KOPT-K1 (cell line): Measurements from ENCODE around the gene CDCA4.

Experiments used
- H3K27ac ChIP-seq: fragments of 200-600 bp; sonication (generic); 2 replicates; pipeline ENCODE4 v1.5.1; 2016; ENCODE audit warnings: antibody characterized with exemption, mild to moderate bottlenecking, low read depth, low read length; ENCODE audit not compliant: poor library complexity, severe bottlenecking
- H3K36me3 ChIP-seq: fragments of 200-600 bp; sonication (generic); 2 replicates; pipeline ENCODE4 v1.5.1; 2017; ENCODE audit warnings: antibody characterized with exemption, mild to moderate bottlenecking, low read length, moderate library complexity; ENCODE audit not compliant: insufficient read depth
- H3K9me3 ChIP-seq: fragments of 200-600 bp; sonication (generic); 2 replicates; pipeline ENCODE4 v1.5.1; 2017; ENCODE audit warnings: antibody characterized with exemption, low read length, mild to moderate bottlenecking; ENCODE audit not compliant: insufficient read depth, poor library complexity, severe bottlenecking

Gene CDCA4

DNA sequence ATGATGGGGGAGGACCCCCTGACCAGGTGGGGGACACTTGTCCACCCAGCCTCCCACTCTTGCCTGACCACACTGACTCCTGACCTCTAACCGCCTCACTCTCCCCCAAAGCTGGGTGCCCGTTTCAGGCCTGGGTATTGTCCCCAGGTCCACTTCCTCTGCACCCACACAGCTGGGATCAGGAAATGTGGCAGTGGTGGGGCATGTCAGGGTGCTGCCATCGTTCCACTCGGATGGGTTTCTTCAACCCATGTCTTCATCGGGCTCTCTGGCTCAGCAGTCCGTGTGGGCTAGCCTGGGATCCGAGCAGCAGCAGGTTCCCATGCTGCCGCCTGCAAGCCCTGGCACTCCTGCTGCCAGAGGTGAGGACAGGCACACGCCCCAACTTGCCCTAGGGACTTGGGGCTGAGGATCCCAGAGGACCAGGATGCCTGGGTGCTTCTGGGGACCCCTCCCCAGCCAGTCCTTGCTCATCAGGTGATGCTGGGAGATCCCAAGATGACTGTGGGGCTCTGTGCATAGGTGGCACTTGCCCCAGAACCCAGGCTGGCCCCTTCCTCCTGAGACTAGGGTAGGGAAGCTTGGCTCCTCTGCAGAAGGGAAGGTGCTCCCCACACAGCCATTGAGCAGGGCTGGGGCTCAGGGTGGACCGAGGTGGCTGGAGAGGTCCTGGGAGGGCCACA, 38.2 kb downstream of the CDCA4 start:
- Histone ChIP-seq H3K36me3 (no peaks in the 10 kb centered on the region), H3K27ac (no peak overlapping the region), H3K9me3 (no peaks in the 10 kb centered on the region)

- Histone ChIP-seq H3K36me3 (no peaks in the 10 kb centered on the region), H3K27ac (no peak overlapping the region), H3K9me3 (no peaks in the 10 kb centered on the region)
Measured at GRCh38 chr14:104981699-104982541, 39.0 kb downstream of the CDCA4 start.

DNA sequence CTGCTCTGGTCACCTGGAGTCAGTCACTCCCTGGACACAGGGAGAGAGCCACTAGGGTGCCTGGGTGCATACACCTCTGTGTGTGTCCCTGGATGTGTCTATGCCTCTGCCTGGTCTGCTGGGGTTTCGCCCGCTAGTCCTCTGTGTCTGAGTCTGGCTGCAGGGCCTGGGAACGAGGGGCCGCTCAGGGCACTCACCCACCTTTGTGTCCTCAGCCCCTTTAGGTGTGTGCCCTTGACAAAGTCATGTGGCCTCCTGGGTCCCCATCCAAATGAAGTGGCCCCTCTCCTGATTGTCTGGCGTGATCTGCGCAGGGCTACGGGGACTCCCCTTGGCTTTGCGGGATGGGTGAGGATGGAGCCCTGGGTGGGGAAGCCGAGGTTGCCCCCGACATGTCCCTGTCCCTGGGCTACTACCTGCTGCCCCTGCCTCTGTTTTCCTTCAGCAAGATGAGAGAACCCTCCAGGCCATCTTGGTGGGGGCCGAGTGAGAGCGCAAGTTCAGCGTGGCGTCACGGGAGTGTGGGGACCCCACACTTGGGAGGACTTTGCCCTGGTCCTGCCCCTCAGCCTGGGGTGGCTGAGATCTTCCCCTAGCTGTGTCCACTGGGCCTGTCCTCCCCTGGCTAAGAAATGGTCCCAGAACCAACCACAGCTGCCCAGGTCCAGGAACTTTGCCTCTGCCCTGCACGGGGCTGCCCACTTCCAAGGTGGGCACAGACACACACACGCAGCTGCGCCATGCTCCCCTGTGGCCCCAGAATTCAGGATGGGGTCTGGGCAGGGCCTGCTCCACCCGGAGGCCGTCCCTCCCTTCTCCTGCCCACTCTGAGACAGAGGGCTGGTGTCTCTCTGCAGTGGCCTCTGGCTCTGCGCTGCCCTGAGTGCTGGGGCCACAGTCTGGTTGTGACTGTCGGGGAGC, 40.0 kb downstream of the CDCA4 start:
- H3K36me3 ChIP-seq: no peaks in the 10 kb centered on the region
- no peak overlapping the region for H3K27ac ChIP-seq
- no peaks in the 10 kb centered on the region for H3K9me3 ChIP-seq

- H3K9me3 ChIP-seq: no peaks in the 10 kb centered on the region
- no peak overlapping the region for H3K27ac ChIP-seq
Measured at GRCh38 chr14:104979758-104980610, 40.9 kb downstream of the CDCA4 start.

GRCh38 chr14:104978746-104979691, 41.9 kb downstream of the CDCA4 start:
- H3K36me3 ChIP-seq: no peaks in the 10 kb centered on the region
- no peaks in the 10 kb centered on the region for H3K9me3 ChIP-seq
- no peak overlapping the region for H3K27ac ChIP-seq

More at GRCh38 chr14:104979758-104980610, 40.9 kb downstream of the CDCA4 start:
- H3K36me3 ChIP-seq: no peaks in the 10 kb centered on the region

- H3K9me3 ChIP-seq: no peaks in the 10 kb centered on the region
- no peaks in the 10 kb centered on the region for H3K36me3 ChIP-seq
- H3K27ac ChIP-seq: no peak within 1 kb of the TSS
Measured at GRCh38 chr14:104977681-104978653, 42.9 kb downstream of the CDCA4 start, which contains the start of gene AHNAK2. Gene AHNAK2 (minus strand): TSS chr14:104978374. CDS start chr14:104978237, 137 bp downstream.

- Histone ChIP-seq H3K36me3 (no peaks in the 10 kb centered on the region), H3K9me3 (no peaks in the 10 kb centered on the region), H3K27ac (no peak overlapping the region)
Measured at GRCh38 chr14:104977008-104977680, 43.7 kb downstream of the CDCA4 start.

- no peak overlapping the region for H3K27ac ChIP-seq
- H3K9me3 ChIP-seq: no peaks in the 10 kb centered on the region
- H3K36me3 ChIP-seq: no peaks in the 10 kb centered on the region
Measured at GRCh38 chr14:104976198-104977007, 44.5 kb downstream of the CDCA4 start.

GRCh38 chr14:104975481-104976197, 45.2 kb downstream of the CDCA4 start:
- Histone ChIP-seq H3K9me3 (no peaks in the 10 kb centered on the region), H3K36me3 (no peaks in the 10 kb centered on the region), H3K27ac (no peak overlapping the region)

DNA sequence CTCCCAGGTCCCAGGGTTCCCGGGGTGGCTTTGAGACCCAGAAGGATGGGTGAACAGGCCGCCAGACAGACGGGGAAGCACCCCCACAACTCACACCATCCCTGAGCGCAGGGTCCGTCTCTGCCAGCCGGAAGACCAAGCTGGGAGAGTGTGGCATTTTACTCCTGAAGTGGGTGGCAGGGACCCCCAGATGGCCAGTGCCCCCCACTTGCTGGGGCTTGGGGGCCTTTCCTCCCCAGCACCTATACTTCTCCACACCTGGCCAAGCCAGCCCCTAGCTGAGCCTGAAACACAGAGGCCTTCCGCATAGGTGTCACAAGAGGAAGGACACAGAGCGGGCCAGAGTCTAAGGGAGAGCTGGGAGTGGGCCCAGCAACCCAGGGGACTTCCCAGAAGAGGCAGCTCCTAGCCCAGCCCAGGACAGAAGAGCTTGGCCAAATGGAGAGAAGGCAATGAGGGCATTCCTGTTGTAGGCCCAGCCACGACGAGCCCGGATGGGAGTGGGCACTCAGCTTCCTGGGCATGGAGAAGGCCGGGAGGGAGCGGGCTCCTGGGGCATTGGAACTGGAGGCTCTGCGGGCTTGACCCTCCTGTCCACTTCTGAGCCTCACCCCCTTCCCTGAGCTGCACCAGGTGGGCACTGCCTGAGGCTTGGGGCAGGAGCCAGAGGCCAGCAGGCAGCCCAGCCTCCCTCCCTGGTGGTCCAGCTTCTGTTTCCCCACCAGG, 46.1 kb downstream of the CDCA4 start:
- no peak overlapping the region for H3K27ac ChIP-seq
- H3K36me3 ChIP-seq: no peaks in the 10 kb centered on the region
- no peaks in the 10 kb centered on the region for H3K9me3 ChIP-seq
